Liver (tissue), 9 donors: Measurements from ENCODE around the gene NAPB. TPM values are rescaled to one million over a fixed set of nuclear protein-coding genes. Genes with fewer than 3 reads are reported as not detected.

Source experiments
- DNase-seq: peaks from one replicate; pipeline ENCODE4 v3.0.0-alpha.2; 2017; ENCODE audit warnings: low spot score
- H3K27ac ChIP-seq, 2 donors: one replicate each; pipeline ENCODE4 v1.7.0; 2013; ENCODE audit warnings: inconsistent platforms in 2 of 2, low read length in 2 of 2, control low read depth in 1 of 2, low read depth in 1 of 2, mild to moderate bottlenecking in 1 of 2
- H3K27me3 ChIP-seq, 4 donors: one replicate each; pipeline versions ENCODE4 v1.6.1 to v1.7.0; 2013; ENCODE audit warnings: low read length in 3 of 4, inconsistent platforms in 1 of 4, mild to moderate bottlenecking in 1 of 4, moderate library complexity in 1 of 4; ENCODE audit not compliant: control insufficient read depth in 4 of 4, insufficient read depth in 4 of 4
- H3K36me3 ChIP-seq, 4 donors: one replicate each; pipeline versions ENCODE4 v1.6.1 to v1.7.0; 2013; ENCODE audit warnings: low read length in 3 of 4, mild to moderate bottlenecking in 3 of 4, low read depth in 1 of 4, moderate library complexity in 1 of 4; ENCODE audit not compliant: control insufficient read depth in 4 of 4, insufficient read depth in 3 of 4
- H3K4me1 ChIP-seq, 4 donors: one replicate each; pipeline versions ENCODE4 v1.6.1 to v1.7.0; 2013; ENCODE audit warnings: low read length in 3 of 4, mild to moderate bottlenecking in 3 of 4, moderate library complexity in 1 of 4; ENCODE audit not compliant: control insufficient read depth in 4 of 4, insufficient read depth in 4 of 4
- H3K4me3 ChIP-seq, 3 donors: one replicate each; pipeline versions ENCODE4 v1.6.1 to v1.7.0; 2013; ENCODE audit warnings: low read length in 3 of 3, control low read depth in 1 of 3, low read depth in 1 of 3, mild to moderate bottlenecking in 1 of 3
- H3K9ac ChIP-seq, 2 donors: one replicate each; pipeline ENCODE4 v1.7.0; 2013; ENCODE audit warnings: low read length in 2 of 2, mild to moderate bottlenecking in 2 of 2, moderate library complexity in 2 of 2, control low read depth in 1 of 2, low read depth in 1 of 2
- H3K9me3 ChIP-seq, 4 donors: one replicate each; pipeline versions ENCODE4 v1.6.1 to v1.7.0; 2013; ENCODE audit warnings: low read length in 3 of 4; ENCODE audit not compliant: control insufficient read depth in 4 of 4
- ATF3 ChIP-seq: IDR thresholded peaks from 2 replicates; pipeline ENCODE4 v1.6.1; 2016; ENCODE audit warnings: antibody characterized with exemption
- CTCF ChIP-seq: fragments of 150-350 bp; IDR thresholded peaks from 2 replicates; pipeline ENCODE4 v1.5.1; 2017; ENCODE audit warnings: improper control_type of control experiment, low read depth, low read length; ENCODE audit not compliant: missing input control
- EGR1 ChIP-seq, 2 donors: IDR thresholded peaks; 2 replicates each; pipeline ENCODE4 v1.6.1; 2016 to 2018; ENCODE audit warnings: antibody characterized with exemption in 2 of 2, low read depth in 2 of 2
- FOXA1 ChIP-seq: IDR thresholded peaks from 2 replicates; pipeline ENCODE4 v1.6.1; 2016; ENCODE audit warnings: antibody characterized with exemption
- FOXA2 ChIP-seq: IDR thresholded peaks from 2 replicates; pipeline ENCODE4 v1.6.1; 2016; ENCODE audit warnings: antibody characterized with exemption
- GABPA ChIP-seq, 2 donors: IDR thresholded peaks in 1 of 2; conservative IDR thresholded peaks in 1 of 2; 2 replicates each; pipeline ENCODE4 v1.6.1; 2016; ENCODE audit warnings: antibody characterized with exemption in 2 of 2, mild to moderate bottlenecking in 1 of 2, moderate library complexity in 1 of 2
- HNF4A ChIP-seq, 2 donors: conservative IDR thresholded peaks; 2 replicates each; pipeline ENCODE4 v1.6.1; 2016; ENCODE audit warnings: antibody characterized with exemption in 2 of 2, mild to moderate bottlenecking in 2 of 2
- HNF4G ChIP-seq: IDR thresholded peaks from 2 replicates; pipeline ENCODE4 v1.6.1; 2016; ENCODE audit warnings: antibody characterized with exemption
- JUND ChIP-seq, 2 donors: IDR thresholded peaks; 2 replicates each; pipeline ENCODE4 v1.6.1; 2016; ENCODE audit warnings: antibody characterized with exemption in 2 of 2
- MAX ChIP-seq: IDR thresholded peaks from 2 replicates; pipeline ENCODE4 v1.6.1; 2016; ENCODE audit warnings: antibody characterized with exemption
- NR2F2 ChIP-seq: IDR thresholded peaks from 2 replicates; pipeline ENCODE4 v1.6.1; 2016; ENCODE audit warnings: antibody characterized with exemption
- RAD21 ChIP-seq, 2 donors: IDR thresholded peaks; 2 replicates each; pipeline ENCODE4 v1.6.1; 2016; ENCODE audit warnings: antibody characterized with exemption in 2 of 2, mild to moderate bottlenecking in 2 of 2
- REST ChIP-seq: IDR thresholded peaks from 2 replicates; pipeline ENCODE4 v1.6.1; 2016; ENCODE audit warnings: antibody characterized with exemption, mild to moderate bottlenecking
- RXRA ChIP-seq, 2 donors: IDR thresholded peaks; 2 replicates each; pipeline ENCODE4 v1.6.1; 2017 to 2018; ENCODE audit warnings: antibody characterized with exemption in 2 of 2, mild to moderate bottlenecking in 1 of 2
- SP1 ChIP-seq: IDR thresholded peaks from 2 replicates; pipeline ENCODE4 v1.6.1; 2018; ENCODE audit warnings: antibody characterized with exemption, mild to moderate bottlenecking
- TAF1 ChIP-seq: conservative IDR thresholded peaks from 2 replicates; pipeline ENCODE4 v1.6.1; 2016; ENCODE audit warnings: antibody characterized with exemption, mild to moderate bottlenecking
- YY1 ChIP-seq: IDR thresholded peaks from 2 replicates; pipeline ENCODE4 v1.6.1; 2016; ENCODE audit warnings: antibody characterized with exemption, mild to moderate bottlenecking
- ZBTB33 ChIP-seq: IDR thresholded peaks from 2 replicates; pipeline ENCODE4 v1.6.1; 2016; ENCODE audit warnings: antibody characterized with exemption
- WGBS: extraction: QIAGEN DNeasy Blood & Tissue Kit; methylation state at CpG from one replicate; pipeline ENCODE4 v1.1.7; 2013; 5-methylcytosine and 5-hydroxymethylcytosine counted together
- polyA plus RNA-seq, 2 donors: library from polyadenylated mRNA; stranded (reverse) in 1 of 2; unstranded in 1 of 2; fragments of 200-250 nt in 1 of 2; fragments of >200 nt in 1 of 2; fragmentation: Nextera tagmentation in 1 of 2; extraction: Ambion mirVana in 1 of 2; gene quantifications; one replicate each; pipeline versions ENCODE4 v1.2.1 to v1.2.3, GENCODE V29; 2013 to 2015
- total RNA-seq, 2 donors: library from RNA; depleted of rRNA; stranded (reverse); fragments of >200 nt; gene quantifications; one replicate each; pipeline ENCODE4 v1.2.3, GENCODE V29; 2014
- donor health status: healthy.
- donor health status: healthy.
- donor health status: healthy.
- donor health status: healthy.
- donor health status: healthy.

Gene NAPB
- total and polyA plus RNA-seq, 4 donors = 2.4 to 10.6 (median 4.5) TPM

- H3K27ac ChIP-seq = no peak overlapping the region
- H3K36me3 ChIP-seq = no peaks in the 10 kb centered on the region
- DNase-seq = no peak
- H3K9me3 ChIP-seq = no peaks in the 10 kb centered on the region
- H3K9ac ChIP-seq = no peak overlapping the region
- TF ChIP-seq MAX (no peak), JUND (IDR thresholded peaks at IDR 0.05) (no peak), HNF4A (conservative IDR thresholded peaks at IDR 0.05) (no peak), ATF3 (no peak), EGR1 (IDR thresholded peaks at IDR 0.05; ENCODE audit: low read depth in 2 of 2) (no peak), RAD21 (IDR thresholded peaks at IDR 0.05) (no peak), YY1 (no peak), HNF4G (no peak), REST (no peak), SP1 (no peak), RXRA (IDR thresholded peaks at IDR 0.05) (no peak), NR2F2 (no peak), CTCF (no peak), FOXA2 (no peak), TAF1 (no peak), FOXA1 (no peak), GABPA (IDR thresholded peaks at IDR 0.05 in 1 of 2, conservative IDR thresholded peaks at IDR 0.05 in 1 of 2) (no peak), ZBTB33 (no peak)
- H3K4me1 ChIP-seq = no peaks in the 10 kb centered on the region
- no peak overlapping the region for H3K4me3 ChIP-seq
- 76% methylated on average over 13 of the region's 13 CpGs for WGBS
- H3K27me3 ChIP-seq = no peaks in the 10 kb centered on the region
Measured at GRCh38 chr20:23339986-23340385, 81.3 kb downstream of the NAPB start.

- Histone ChIP-seq H3K9me3 (no peaks in the 10 kb centered on the region), H3K27me3 (no peaks in the 10 kb centered on the region), H3K27ac (no peak overlapping the region), H3K4me3 (no peak overlapping the region), H3K9ac (no peak overlapping the region), H3K4me1 (no peaks in the 10 kb centered on the region), H3K36me3 (no peaks in the 10 kb centered on the region)
- DNase-seq = no peak
- TF ChIP-seq ZBTB33 (no peak), GABPA (IDR thresholded peaks at IDR 0.05 in 1 of 2, conservative IDR thresholded peaks at IDR 0.05 in 1 of 2) (no peak), NR2F2 (no peak), RXRA (IDR thresholded peaks at IDR 0.05) (no peak), HNF4A (conservative IDR thresholded peaks at IDR 0.05) (no peak), ATF3 (no peak), FOXA1 (no peak), JUND (IDR thresholded peaks at IDR 0.05) (no peak), MAX (no peak), REST (no peak), TAF1 (no peak)
Measured at GRCh38 chr20:23337312-23337711, 84.0 kb downstream of the NAPB start.
